ENCODE results near the gene NDOR1. TPM values are rescaled to one million over a fixed set of nuclear protein-coding genes. Genes with fewer than 3 reads are reported as not detected.

The NDOR1 gene
- total RNA-seq, 1 experiment from 2014 or later = 31.8 TPM

DNA sequence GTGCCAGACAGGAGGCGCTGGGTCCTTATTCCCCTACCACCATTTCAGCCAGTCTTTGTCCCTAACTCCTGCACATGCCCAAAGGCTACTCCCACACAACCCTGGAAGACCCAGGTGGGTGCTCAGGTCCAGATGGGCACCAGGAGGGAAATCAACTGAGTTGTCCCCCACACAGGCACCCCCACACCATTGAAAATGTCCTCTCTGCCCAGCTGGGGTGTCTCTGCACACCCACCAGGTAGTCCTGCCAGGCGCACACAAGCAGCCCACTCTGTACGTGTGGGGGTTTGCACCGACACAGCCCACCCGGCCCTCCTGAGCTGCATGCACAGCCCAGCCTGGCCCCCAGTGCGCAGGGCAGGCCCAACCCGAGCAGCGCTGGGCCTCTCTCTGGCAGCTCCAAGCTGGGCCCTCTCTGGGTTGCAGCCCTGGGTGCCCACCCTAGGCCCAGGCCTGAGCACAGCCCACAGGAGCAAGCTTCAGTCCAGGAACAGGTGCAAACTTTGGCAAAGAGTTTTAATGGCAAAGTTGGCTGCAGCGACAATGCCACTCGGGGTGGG, 14.3 kb downstream of the NDOR1 start:
- ChIA-PET CTCF (no interaction called here), POLR2A (no interaction called here)
- H3K36me3 Mint-ChIP-seq (ENCODE audit: insufficient read depth, unreplicated experiment) = peaks cover 34% of the 10 kb centered on the region
- no peak for DNase-seq
- no peaks in the 10 kb centered on the region for H3K27me3 ChIP-seq (replicated peaks; ENCODE audit: control insufficient read depth, insufficient read depth, low read length)
- no peaks in the 10 kb centered on the region for H3K9me3 ChIP-seq
- peaks cover 25% of the 10 kb centered on the region for H3K4me1 ChIP-seq
- no peak overlapping the region for H3K4me3 ChIP-seq (ENCODE audit: low read depth, low read length)
- H3K27me3 Mint-ChIP-seq (ENCODE audit: insufficient read depth, unreplicated experiment) = no peaks in the 10 kb centered on the region
- no peaks in the 10 kb centered on the region for H3K9me3 Mint-ChIP-seq (ENCODE audit: unreplicated experiment)
- intact Hi-C loops (cut with micrococcal nuclease; ENCODE audit: unreplicated experiment) = loop anchor here (1.0 kb wide), 1 partner anchor 20 kb away; the partner anchor contains the start of gene TPRN
- no peak overlapping the region for H3K27ac Mint-ChIP-seq (ENCODE audit: unreplicated experiment)
- peaks cover 6% of the 10 kb centered on the region for H3K4me1 Mint-ChIP-seq (ENCODE audit: low read depth, unreplicated experiment)
- BruUV-seq (replicated peaks) = no TSS peak
- H3K36me3 ChIP-seq (ENCODE audit: control insufficient read depth, insufficient read depth, low read length) = no peaks in the 10 kb centered on the region
- peak overlapping the region; percentile 51 for H3K4me3 Mint-ChIP-seq (ENCODE audit: unreplicated experiment)
- no peak for TF ChIP-seq CTCF (IDR thresholded peaks at IDR 0.05; ENCODE audit: insufficient read depth in 1 of 2, low read depth in 1 of 2, low read length in 1 of 2, severe bottlenecking in 1 of 2, unreplicated experiment in 1 of 2)

- Mint-ChIP-seq H3K27ac (ENCODE audit: unreplicated experiment) (no peak overlapping the region), H3K4me3 (ENCODE audit: unreplicated experiment) (peak overlapping the region; percentile 51), H3K36me3 (ENCODE audit: insufficient read depth, unreplicated experiment) (peaks cover 33% of the 10 kb centered on the region), H3K4me1 (ENCODE audit: low read depth, unreplicated experiment) (peaks cover 6% of the 10 kb centered on the region), H3K27me3 (ENCODE audit: insufficient read depth, unreplicated experiment) (no peaks in the 10 kb centered on the region), H3K9me3 (ENCODE audit: unreplicated experiment) (no peaks in the 10 kb centered on the region)
- H3K27me3 ChIP-seq (replicated peaks; ENCODE audit: control insufficient read depth, insufficient read depth, low read length) = no peaks in the 10 kb centered on the region
- H3K4me3 ChIP-seq (ENCODE audit: low read depth, low read length) = no peak overlapping the region
- no peaks in the 10 kb centered on the region for H3K9me3 ChIP-seq
- peaks cover 25% of the 10 kb centered on the region for H3K4me1 ChIP-seq
- ChIA-PET CTCF (interaction anchor here (0.7 kb wide), 1 partner anchor 16 kb away, joined by 4 read pairs; no protein-coding TSS in a partner anchor), POLR2A (no interaction called here)
- intact Hi-C loops (cut with micrococcal nuclease; ENCODE audit: unreplicated experiment) = no loop called here
- DNase-seq = no peak
- H3K36me3 ChIP-seq (ENCODE audit: control insufficient read depth, insufficient read depth, low read length) = no peaks in the 10 kb centered on the region
- TF ChIP-seq CTCF (IDR thresholded peaks at IDR 0.05; ENCODE audit: insufficient read depth in 1 of 2, low read depth in 1 of 2, low read length in 1 of 2, severe bottlenecking in 1 of 2, unreplicated experiment in 1 of 2) = no peak
- no TSS peak for BruUV-seq (replicated peaks)
These were observed 15.0 kb downstream of the NDOR1 start for GRCh38 chr9:137220317-137221094.

DNA sequence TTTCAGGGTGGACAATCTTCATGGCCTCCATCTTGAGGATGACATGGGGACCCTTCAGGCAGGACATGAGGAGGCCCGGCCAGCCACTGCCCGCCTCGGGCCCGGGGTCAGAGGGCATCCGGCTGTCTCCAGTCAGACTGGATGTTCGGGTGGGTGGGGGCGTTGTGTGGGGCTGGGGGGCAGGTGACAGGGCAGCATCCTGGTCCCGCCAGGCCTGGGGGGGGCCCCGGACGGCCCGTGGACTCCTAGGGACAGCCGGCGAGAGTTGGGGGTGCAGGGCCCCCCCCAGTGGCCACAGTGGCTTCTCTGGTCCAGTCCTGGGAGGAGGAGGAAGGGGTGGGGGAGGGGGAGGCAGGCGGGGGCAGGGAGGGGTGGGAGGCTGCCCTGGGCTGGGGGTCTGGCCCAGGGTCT, 15.6 kb downstream of the NDOR1 start:
- no peak for DNase-seq
- Histone ChIP-seq H3K9me3 (no peaks in the 10 kb centered on the region), H3K27me3 (replicated peaks; ENCODE audit: control insufficient read depth, insufficient read depth, low read length) (no peaks in the 10 kb centered on the region), H3K36me3 (ENCODE audit: control insufficient read depth, insufficient read depth, low read length) (no peaks in the 10 kb centered on the region), H3K4me1 (peaks cover 25% of the 10 kb centered on the region), H3K4me3 (ENCODE audit: low read depth, low read length) (peak overlapping the region; percentile 69)
- TF ChIP-seq CTCF (IDR thresholded peaks at IDR 0.05; ENCODE audit: insufficient read depth in 1 of 2, low read depth in 1 of 2, low read length in 1 of 2, severe bottlenecking in 1 of 2, unreplicated experiment in 1 of 2) = no peak
- Mint-ChIP-seq H3K9me3 (ENCODE audit: unreplicated experiment) (no peaks in the 10 kb centered on the region), H3K4me1 (ENCODE audit: low read depth, unreplicated experiment) (peaks cover 6% of the 10 kb centered on the region), H3K4me3 (ENCODE audit: unreplicated experiment) (peak overlapping the region; percentile 85), H3K36me3 (ENCODE audit: insufficient read depth, unreplicated experiment) (peaks cover 33% of the 10 kb centered on the region), H3K27ac (ENCODE audit: unreplicated experiment) (no peak overlapping the region), H3K27me3 (ENCODE audit: insufficient read depth, unreplicated experiment) (no peaks in the 10 kb centered on the region)
- CTCF ChIA-PET = interaction anchor here (0.7 kb wide), 1 partner anchor 15 kb away, joined by 4 read pairs; no protein-coding TSS in a partner anchor
- POLR2A ChIA-PET = interaction anchor here (3.3 kb wide), 1 partner anchor 19 kb away, joined by 27 read pairs; the partner anchor contains the start of gene TUBB4B
- intact Hi-C loops (cut with micrococcal nuclease; ENCODE audit: unreplicated experiment) = no loop called here
- BruUV-seq (replicated peaks) = no TSS peak

Measured in Caco-2 (cell line).